PC-3 (cell line): ENCODE measurements around the gene ZFYVE27.

Experiments used
- EZH2 ChIP-seq: fragments of 300-600 bp; sonication (generic); IDR thresholded peaks from one replicate; pipeline ENCODE4 v1.6.1; 2017; ENCODE audit warnings: antibody characterized with exemption, mild to moderate bottlenecking, low read length; ENCODE audit not compliant: unreplicated experiment
- EZH2phosphoT487 ChIP-seq: fragments of 300-600 bp; sonication (generic); IDR thresholded peaks from 2 replicates; pipeline ENCODE4 v1.6.1; 2018; ENCODE audit warnings: mild to moderate bottlenecking, antibody characterized with exemption, low read length, borderline replicate concordance
- TF ChIP-seq, protein P1 (sequence below): fragments of 300-600 bp; sonication (generic); conservative IDR thresholded peaks from 2 replicates; pipeline ENCODE4 v1.5.1; 2017; ENCODE audit warnings: antibody characterized with exemption, low read depth, mild to moderate bottlenecking, low read length

- TF ChIP-seq EZH2phosphoT487 (no peak), EZH2 (no peak)
- TF ChIP-seq, protein P1, sequence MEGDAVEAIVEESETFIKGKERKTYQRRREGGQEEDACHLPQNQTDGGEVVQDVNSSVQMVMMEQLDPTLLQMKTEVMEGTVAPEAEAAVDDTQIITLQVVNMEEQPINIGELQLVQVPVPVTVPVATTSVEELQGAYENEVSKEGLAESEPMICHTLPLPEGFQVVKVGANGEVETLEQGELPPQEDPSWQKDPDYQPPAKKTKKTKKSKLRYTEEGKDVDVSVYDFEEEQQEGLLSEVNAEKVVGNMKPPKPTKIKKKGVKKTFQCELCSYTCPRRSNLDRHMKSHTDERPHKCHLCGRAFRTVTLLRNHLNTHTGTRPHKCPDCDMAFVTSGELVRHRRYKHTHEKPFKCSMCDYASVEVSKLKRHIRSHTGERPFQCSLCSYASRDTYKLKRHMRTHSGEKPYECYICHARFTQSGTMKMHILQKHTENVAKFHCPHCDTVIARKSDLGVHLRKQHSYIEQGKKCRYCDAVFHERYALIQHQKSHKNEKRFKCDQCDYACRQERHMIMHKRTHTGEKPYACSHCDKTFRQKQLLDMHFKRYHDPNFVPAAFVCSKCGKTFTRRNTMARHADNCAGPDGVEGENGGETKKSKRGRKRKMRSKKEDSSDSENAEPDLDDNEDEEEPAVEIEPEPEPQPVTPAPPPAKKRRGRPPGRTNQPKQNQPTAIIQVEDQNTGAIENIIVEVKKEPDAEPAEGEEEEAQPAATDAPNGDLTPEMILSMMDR: no peak
Observed at GRCh38 chr10:97736902-97737769, at the start of gene ZFYVE27.
